Testis (tissue), 2 donors: ENCODE measurements around the gene SFMBT2.

Experiments used
- POLR2A ChIP-seq: fragments of 450-650 bp; IDR thresholded peaks from one replicate; pipeline ENCODE4 v1.6.1; 2017; ENCODE audit warnings: antibody characterized with exemption, mild to moderate bottlenecking, moderate library complexity
- TF ChIP-seq, protein P1 (sequence below), 3 experiments: fragments of 450-650 bp in 2 of 3; fragments of 200-600 bp in 1 of 3; sonication (generic) in 1 of 3; IDR thresholded peaks; one replicate each; pipeline ENCODE4 v1.5.1; 2016 to 2019; ENCODE audit warnings: antibody characterized with exemption in 3 of 3, mild to moderate bottlenecking in 2 of 3, moderate library complexity in 1 of 3

DNA sequence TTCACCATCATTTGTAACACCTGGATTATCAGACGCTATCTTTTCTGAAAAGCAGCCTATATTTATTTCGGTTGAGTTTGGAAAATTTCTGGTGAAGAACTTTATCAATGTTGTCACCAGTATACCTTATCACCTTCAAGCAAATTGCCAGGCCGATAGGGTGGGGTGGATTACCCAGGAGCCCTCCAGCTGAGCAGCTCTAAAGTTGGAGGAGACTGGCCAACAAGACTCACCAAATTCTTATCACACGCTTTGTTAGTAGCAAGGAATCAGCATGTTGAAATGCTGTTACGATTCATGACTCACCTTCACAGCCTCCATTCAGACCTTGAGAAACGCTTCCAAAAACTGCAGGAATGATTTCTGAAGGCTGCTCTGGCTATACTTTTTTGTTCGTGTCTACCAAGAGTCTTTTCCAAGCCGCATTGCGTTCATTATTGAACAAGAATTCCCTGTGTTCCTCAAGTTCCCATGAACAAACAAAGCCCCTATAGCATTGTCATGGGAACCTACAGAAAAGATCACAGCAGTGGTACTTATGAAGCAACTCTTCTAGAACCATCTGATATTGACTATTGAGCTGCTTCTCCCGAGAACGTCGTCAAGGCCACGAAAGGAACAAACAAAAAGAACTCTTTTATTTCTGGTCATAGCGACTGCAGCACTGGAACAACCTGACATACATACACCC, 291.4 kb downstream of the SFMBT2 start:
- TF ChIP-seq, protein P1, sequence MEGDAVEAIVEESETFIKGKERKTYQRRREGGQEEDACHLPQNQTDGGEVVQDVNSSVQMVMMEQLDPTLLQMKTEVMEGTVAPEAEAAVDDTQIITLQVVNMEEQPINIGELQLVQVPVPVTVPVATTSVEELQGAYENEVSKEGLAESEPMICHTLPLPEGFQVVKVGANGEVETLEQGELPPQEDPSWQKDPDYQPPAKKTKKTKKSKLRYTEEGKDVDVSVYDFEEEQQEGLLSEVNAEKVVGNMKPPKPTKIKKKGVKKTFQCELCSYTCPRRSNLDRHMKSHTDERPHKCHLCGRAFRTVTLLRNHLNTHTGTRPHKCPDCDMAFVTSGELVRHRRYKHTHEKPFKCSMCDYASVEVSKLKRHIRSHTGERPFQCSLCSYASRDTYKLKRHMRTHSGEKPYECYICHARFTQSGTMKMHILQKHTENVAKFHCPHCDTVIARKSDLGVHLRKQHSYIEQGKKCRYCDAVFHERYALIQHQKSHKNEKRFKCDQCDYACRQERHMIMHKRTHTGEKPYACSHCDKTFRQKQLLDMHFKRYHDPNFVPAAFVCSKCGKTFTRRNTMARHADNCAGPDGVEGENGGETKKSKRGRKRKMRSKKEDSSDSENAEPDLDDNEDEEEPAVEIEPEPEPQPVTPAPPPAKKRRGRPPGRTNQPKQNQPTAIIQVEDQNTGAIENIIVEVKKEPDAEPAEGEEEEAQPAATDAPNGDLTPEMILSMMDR (IDR thresholded peaks at IDR 0.05) = no peak
- no peak for TF ChIP-seq POLR2A
